ENCODE measurements around the gene PRR16.

Gene PRR16

GRCh38 chr5:120476063-120476462 is 12.0 kb downstream of the PRR16 start:
- H3K27me3 ChIP-seq (ENCODE audit: control insufficient read depth in 5 of 5, insufficient read depth in 4 of 5, low read length in 5 of 5): no peaks in the 10 kb centered on the region
- H3K36me3 ChIP-seq (ENCODE audit: control insufficient read depth in 5 of 5, insufficient read depth in 5 of 5, low read length in 5 of 5): peaks cover 0 to 2% (median 0%) of the 10 kb centered on the region in 5 donors
- H3K9me3 ChIP-seq (ENCODE audit: control insufficient read depth in 5 of 5, low read length in 5 of 5): no peaks in the 10 kb centered on the region
- no peak overlapping the region for H3K4me3 ChIP-seq (ENCODE audit: low read depth in 1 of 5, low read length in 5 of 5)
- no peak overlapping the region for H3K9ac ChIP-seq (ENCODE audit: low read length in 5 of 5)
- H3K27ac ChIP-seq (ENCODE audit: low read depth, low read length): no peak overlapping the region
- H3K4me1 ChIP-seq (ENCODE audit: control insufficient read depth in 5 of 5, insufficient read depth in 5 of 5, low read length in 5 of 5): no peaks in the 10 kb centered on the region

GRCh38 chr5:120479066-120479465 is 15.0 kb downstream of the PRR16 start:
- Histone ChIP-seq H3K9ac (ENCODE audit: low read length in 5 of 5) (no peak overlapping the region), H3K9me3 (ENCODE audit: control insufficient read depth in 5 of 5, low read length in 5 of 5) (no peaks in the 10 kb centered on the region), H3K36me3 (ENCODE audit: control insufficient read depth in 5 of 5, insufficient read depth in 5 of 5, low read length in 5 of 5) (peaks cover 0 to 2% (median 0%) of the 10 kb centered on the region in 5 donors), H3K4me3 (ENCODE audit: low read depth in 1 of 5, low read length in 5 of 5) (no peak overlapping the region), H3K4me1 (ENCODE audit: control insufficient read depth in 5 of 5, insufficient read depth in 5 of 5, low read length in 5 of 5) (no peaks in the 10 kb centered on the region), H3K27ac (ENCODE audit: low read depth, low read length) (no peak overlapping the region), H3K27me3 (ENCODE audit: control insufficient read depth in 5 of 5, insufficient read depth in 4 of 5, low read length in 5 of 5) (no peaks in the 10 kb centered on the region)

- H3K27ac ChIP-seq (ENCODE audit: low read depth, low read length): no peak overlapping the region
- no peaks in the 10 kb centered on the region for H3K36me3 ChIP-seq (ENCODE audit: control insufficient read depth in 5 of 5, insufficient read depth in 5 of 5, low read length in 5 of 5)
- no peak overlapping the region for H3K9ac ChIP-seq (ENCODE audit: low read length in 5 of 5)
- no peaks in the 10 kb centered on the region for H3K27me3 ChIP-seq (ENCODE audit: control insufficient read depth in 5 of 5, insufficient read depth in 4 of 5, low read length in 5 of 5)
- H3K4me1 ChIP-seq (ENCODE audit: control insufficient read depth in 5 of 5, insufficient read depth in 5 of 5, low read length in 5 of 5): no peaks in the 10 kb centered on the region
- no peaks in the 10 kb centered on the region for H3K9me3 ChIP-seq (ENCODE audit: control insufficient read depth in 5 of 5, low read length in 5 of 5)
- H3K4me3 ChIP-seq (ENCODE audit: low read depth in 1 of 5, low read length in 5 of 5): no peak overlapping the region
These were observed 35.9 kb downstream of the PRR16 start for GRCh38 chr5:120499876-120500563.

- Histone ChIP-seq H3K27ac (ENCODE audit: low read depth, low read length) (no peak overlapping the region), H3K36me3 (ENCODE audit: control insufficient read depth in 5 of 5, insufficient read depth in 5 of 5, low read length in 5 of 5) (no peaks in the 10 kb centered on the region), H3K4me3 (ENCODE audit: low read depth in 1 of 5, low read length in 5 of 5) (no peak overlapping the region), H3K4me1 (ENCODE audit: control insufficient read depth in 5 of 5, insufficient read depth in 5 of 5, low read length in 5 of 5) (no peaks in the 10 kb centered on the region), H3K9ac (ENCODE audit: low read length in 5 of 5) (no peak overlapping the region), H3K9me3 (ENCODE audit: control insufficient read depth in 5 of 5, low read length in 5 of 5) (no peaks in the 10 kb centered on the region), H3K27me3 (ENCODE audit: control insufficient read depth in 5 of 5, insufficient read depth in 4 of 5, low read length in 5 of 5) (no peaks in the 10 kb centered on the region)
These were observed 38.4 kb downstream of the PRR16 start for GRCh38 chr5:120502531-120502930.

- H3K36me3 ChIP-seq (ENCODE audit: control insufficient read depth in 5 of 5, insufficient read depth in 5 of 5, low read length in 5 of 5): no peaks in the 10 kb centered on the region
- H3K9ac ChIP-seq (ENCODE audit: low read length in 5 of 5): no peak overlapping the region
- H3K9me3 ChIP-seq (ENCODE audit: control insufficient read depth in 5 of 5, low read length in 5 of 5): no peaks in the 10 kb centered on the region
- H3K4me1 ChIP-seq (ENCODE audit: control insufficient read depth in 5 of 5, insufficient read depth in 5 of 5, low read length in 5 of 5): no peaks in the 10 kb centered on the region
- no peaks in the 10 kb centered on the region for H3K27me3 ChIP-seq (ENCODE audit: control insufficient read depth in 5 of 5, insufficient read depth in 4 of 5, low read length in 5 of 5)
- H3K27ac ChIP-seq (ENCODE audit: low read depth, low read length): no peak overlapping the region
- no peak overlapping the region for H3K4me3 ChIP-seq (ENCODE audit: low read depth in 1 of 5, low read length in 5 of 5)
These were observed 39.2 kb downstream of the PRR16 start for GRCh38 chr5:120503341-120503740.

GRCh38 chr5:120504057-120504456 is 40.0 kb downstream of the PRR16 start:
- Histone ChIP-seq H3K27me3 (ENCODE audit: control insufficient read depth in 5 of 5, insufficient read depth in 4 of 5, low read length in 5 of 5) (no peaks in the 10 kb centered on the region), H3K36me3 (ENCODE audit: control insufficient read depth in 5 of 5, insufficient read depth in 5 of 5, low read length in 5 of 5) (no peaks in the 10 kb centered on the region), H3K4me1 (ENCODE audit: control insufficient read depth in 5 of 5, insufficient read depth in 5 of 5, low read length in 5 of 5) (no peaks in the 10 kb centered on the region), H3K4me3 (ENCODE audit: low read depth in 1 of 5, low read length in 5 of 5) (no peak overlapping the region), H3K9ac (ENCODE audit: low read length in 5 of 5) (no peak overlapping the region), H3K27ac (ENCODE audit: low read depth, low read length) (no peak overlapping the region), H3K9me3 (ENCODE audit: control insufficient read depth in 5 of 5, low read length in 5 of 5) (no peaks in the 10 kb centered on the region)

GRCh38 chr5:120507197-120507596 is 43.1 kb downstream of the PRR16 start:
- Histone ChIP-seq H3K9me3 (ENCODE audit: control insufficient read depth in 5 of 5, low read length in 5 of 5) (no peaks in the 10 kb centered on the region), H3K4me3 (ENCODE audit: low read depth in 1 of 5, low read length in 5 of 5) (no peak overlapping the region), H3K27me3 (ENCODE audit: control insufficient read depth in 5 of 5, insufficient read depth in 4 of 5, low read length in 5 of 5) (no peaks in the 10 kb centered on the region), H3K9ac (ENCODE audit: low read length in 5 of 5) (no peak overlapping the region), H3K36me3 (ENCODE audit: control insufficient read depth in 5 of 5, insufficient read depth in 5 of 5, low read length in 5 of 5) (no peaks in the 10 kb centered on the region), H3K27ac (ENCODE audit: low read depth, low read length) (no peak overlapping the region), H3K4me1 (ENCODE audit: control insufficient read depth in 5 of 5, insufficient read depth in 5 of 5, low read length in 5 of 5) (no peaks in the 10 kb centered on the region)

- no peak overlapping the region for H3K27ac ChIP-seq (ENCODE audit: low read depth, low read length)
- no peaks in the 10 kb centered on the region for H3K36me3 ChIP-seq (ENCODE audit: control insufficient read depth in 5 of 5, insufficient read depth in 5 of 5, low read length in 5 of 5)
- no peak overlapping the region for H3K4me3 ChIP-seq (ENCODE audit: low read depth in 1 of 5, low read length in 5 of 5)
- no peaks in the 10 kb centered on the region for H3K4me1 ChIP-seq (ENCODE audit: control insufficient read depth in 5 of 5, insufficient read depth in 5 of 5, low read length in 5 of 5)
- H3K9ac ChIP-seq (ENCODE audit: low read length in 5 of 5): no peak overlapping the region
- no peaks in the 10 kb centered on the region for H3K9me3 ChIP-seq (ENCODE audit: control insufficient read depth in 5 of 5, low read length in 5 of 5)
- H3K27me3 ChIP-seq (ENCODE audit: control insufficient read depth in 5 of 5, insufficient read depth in 4 of 5, low read length in 5 of 5): no peaks in the 10 kb centered on the region
These were observed 43.8 kb downstream of the PRR16 start for GRCh38 chr5:120507800-120508463.

GRCh38 chr5:120509053-120509452 is 45.0 kb downstream of the PRR16 start:
- no peaks in the 10 kb centered on the region for H3K4me1 ChIP-seq (ENCODE audit: control insufficient read depth in 5 of 5, insufficient read depth in 5 of 5, low read length in 5 of 5)
- H3K36me3 ChIP-seq (ENCODE audit: control insufficient read depth in 5 of 5, insufficient read depth in 5 of 5, low read length in 5 of 5): no peaks in the 10 kb centered on the region
- no peak overlapping the region for H3K4me3 ChIP-seq (ENCODE audit: low read depth in 1 of 5, low read length in 5 of 5)
- no peaks in the 10 kb centered on the region for H3K9me3 ChIP-seq (ENCODE audit: control insufficient read depth in 5 of 5, low read length in 5 of 5)
- H3K9ac ChIP-seq (ENCODE audit: low read length in 5 of 5): no peak overlapping the region
- H3K27ac ChIP-seq (ENCODE audit: low read depth, low read length): no peak overlapping the region
- H3K27me3 ChIP-seq (ENCODE audit: control insufficient read depth in 5 of 5, insufficient read depth in 4 of 5, low read length in 5 of 5): no peaks in the 10 kb centered on the region

- H3K4me1 ChIP-seq (ENCODE audit: control insufficient read depth in 5 of 5, insufficient read depth in 5 of 5, low read length in 5 of 5): no peaks in the 10 kb centered on the region
- no peaks in the 10 kb centered on the region for H3K27me3 ChIP-seq (ENCODE audit: control insufficient read depth in 5 of 5, insufficient read depth in 4 of 5, low read length in 5 of 5)
- no peak overlapping the region for H3K9ac ChIP-seq (ENCODE audit: low read length in 5 of 5)
- no peak overlapping the region for H3K27ac ChIP-seq (ENCODE audit: low read depth, low read length)
- H3K4me3 ChIP-seq (ENCODE audit: low read depth in 1 of 5, low read length in 5 of 5): no peak overlapping the region
- H3K9me3 ChIP-seq (ENCODE audit: control insufficient read depth in 5 of 5, low read length in 5 of 5): no peaks in the 10 kb centered on the region
- H3K36me3 ChIP-seq (ENCODE audit: control insufficient read depth in 5 of 5, insufficient read depth in 5 of 5, low read length in 5 of 5): no peaks in the 10 kb centered on the region
These were observed 46.1 kb downstream of the PRR16 start for GRCh38 chr5:120510098-120510637.
